ENCODE results near the gene IKZF2.

The IKZF2 gene

GRCh38 chr2:213057977-213058376 is 93.4 kb downstream of the IKZF2 start:
- DNase-seq (ENCODE audit: low read depth): no peak
- no peak overlapping the region for H3K4me3 ChIP-seq (ENCODE audit: low read depth, low read length)
- TF ChIP-seq MYC (IDR thresholded peaks at IDR 0.05; ENCODE audit: low read depth, low read length) (no peak), POLR2A (IDR thresholded peaks at IDR 0.05; ENCODE audit: extremely low read depth, insufficient read length) (no peak)
- TF ChIP-seq, protein P1, sequence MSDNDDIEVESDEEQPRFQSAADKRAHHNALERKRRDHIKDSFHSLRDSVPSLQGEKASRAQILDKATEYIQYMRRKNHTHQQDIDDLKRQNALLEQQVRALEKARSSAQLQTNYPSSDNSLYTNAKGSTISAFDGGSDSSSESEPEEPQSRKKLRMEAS (IDR thresholded peaks at IDR 0.05; ENCODE audit: low read depth, low read length): no peak
- TF ChIP-seq, protein P2, sequence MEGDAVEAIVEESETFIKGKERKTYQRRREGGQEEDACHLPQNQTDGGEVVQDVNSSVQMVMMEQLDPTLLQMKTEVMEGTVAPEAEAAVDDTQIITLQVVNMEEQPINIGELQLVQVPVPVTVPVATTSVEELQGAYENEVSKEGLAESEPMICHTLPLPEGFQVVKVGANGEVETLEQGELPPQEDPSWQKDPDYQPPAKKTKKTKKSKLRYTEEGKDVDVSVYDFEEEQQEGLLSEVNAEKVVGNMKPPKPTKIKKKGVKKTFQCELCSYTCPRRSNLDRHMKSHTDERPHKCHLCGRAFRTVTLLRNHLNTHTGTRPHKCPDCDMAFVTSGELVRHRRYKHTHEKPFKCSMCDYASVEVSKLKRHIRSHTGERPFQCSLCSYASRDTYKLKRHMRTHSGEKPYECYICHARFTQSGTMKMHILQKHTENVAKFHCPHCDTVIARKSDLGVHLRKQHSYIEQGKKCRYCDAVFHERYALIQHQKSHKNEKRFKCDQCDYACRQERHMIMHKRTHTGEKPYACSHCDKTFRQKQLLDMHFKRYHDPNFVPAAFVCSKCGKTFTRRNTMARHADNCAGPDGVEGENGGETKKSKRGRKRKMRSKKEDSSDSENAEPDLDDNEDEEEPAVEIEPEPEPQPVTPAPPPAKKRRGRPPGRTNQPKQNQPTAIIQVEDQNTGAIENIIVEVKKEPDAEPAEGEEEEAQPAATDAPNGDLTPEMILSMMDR (IDR thresholded peaks at IDR 0.05; ENCODE audit: low read depth, low read length): no peak

DNA sequence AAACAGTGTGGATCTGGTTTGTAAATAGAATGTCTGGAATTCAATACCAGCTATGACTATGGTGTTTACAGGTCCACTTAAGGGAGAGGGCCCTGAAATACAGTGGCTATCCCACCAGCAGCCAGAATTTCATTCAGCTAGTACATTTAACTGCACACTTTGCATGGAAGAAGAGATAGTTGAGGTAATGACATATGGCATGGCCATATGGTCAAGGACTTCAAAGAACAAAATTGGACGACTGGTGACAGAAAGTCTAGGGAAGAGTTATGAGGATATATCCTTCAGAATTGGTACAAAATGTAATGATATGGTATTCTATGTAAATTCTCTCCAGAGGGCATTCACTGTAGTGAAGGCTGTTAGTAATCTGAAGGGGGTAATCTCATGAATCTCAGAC is 105.0 kb downstream of the IKZF2 start:
- no peak overlapping the region for H3K4me3 ChIP-seq (ENCODE audit: low read depth, low read length)
- no peak for DNase-seq (ENCODE audit: low read depth)
- TF ChIP-seq MYC (IDR thresholded peaks at IDR 0.05; ENCODE audit: low read depth, low read length): no peak
- TF ChIP-seq, protein P1 (IDR thresholded peaks at IDR 0.05; ENCODE audit: low read depth, low read length): no peak

GRCh38 chr2:213043566-213043965 is 107.8 kb downstream of the IKZF2 start:
- TF ChIP-seq, protein P1 (IDR thresholded peaks at IDR 0.05; ENCODE audit: low read depth, low read length): no peak
- no peak for TF ChIP-seq POLR2A (IDR thresholded peaks at IDR 0.05; ENCODE audit: extremely low read depth, insufficient read length)
- TF ChIP-seq, protein P2 (IDR thresholded peaks at IDR 0.05; ENCODE audit: low read depth, low read length): no peak
- TF ChIP-seq MYC (IDR thresholded peaks at IDR 0.05; ENCODE audit: low read depth, low read length): no peak
- no peak for DNase-seq (ENCODE audit: low read depth)
- H3K4me3 ChIP-seq (ENCODE audit: low read depth, low read length): no peak overlapping the region

GRCh38 chr2:213042262-213042661 is 109.2 kb downstream of the IKZF2 start:
- DNase-seq (ENCODE audit: low read depth): no peak
- TF ChIP-seq, protein P1 (IDR thresholded peaks at IDR 0.05; ENCODE audit: low read depth, low read length): no peak
- TF ChIP-seq, protein P2 (IDR thresholded peaks at IDR 0.05; ENCODE audit: low read depth, low read length): no peak
- no peak for TF ChIP-seq POLR2A (IDR thresholded peaks at IDR 0.05; ENCODE audit: extremely low read depth, insufficient read length)
- no peak for TF ChIP-seq MYC (IDR thresholded peaks at IDR 0.05; ENCODE audit: low read depth, low read length)
- no peak overlapping the region for H3K4me3 ChIP-seq (ENCODE audit: low read depth, low read length)

DNA sequence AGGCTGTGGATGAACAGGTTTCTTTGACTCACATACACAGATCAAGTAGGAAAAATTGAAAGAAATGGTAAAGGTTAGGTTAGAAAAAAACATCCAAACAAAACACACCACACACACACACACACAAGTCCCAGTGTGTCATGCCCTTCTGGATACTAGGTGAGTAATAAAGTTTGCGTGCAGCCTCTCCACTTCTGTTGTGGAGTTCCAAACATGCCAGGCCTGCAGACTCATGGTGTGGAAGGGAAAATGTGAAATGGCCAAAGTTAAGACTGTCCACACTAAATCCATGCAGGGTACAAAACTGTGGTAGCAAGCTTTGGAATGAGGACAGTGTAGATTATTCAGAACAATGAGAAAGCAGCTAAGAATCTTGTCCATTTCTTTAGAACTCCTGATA is 114.6 kb downstream of the IKZF2 start:
- H3K4me3 ChIP-seq (ENCODE audit: low read depth, low read length): no peak overlapping the region
- no peak for DNase-seq (ENCODE audit: low read depth)
- TF ChIP-seq POLR2A (IDR thresholded peaks at IDR 0.05; ENCODE audit: extremely low read depth, insufficient read length): no peak
- TF ChIP-seq, protein P2 (IDR thresholded peaks at IDR 0.05; ENCODE audit: low read depth, low read length): no peak
- TF ChIP-seq MYC (IDR thresholded peaks at IDR 0.05; ENCODE audit: low read depth, low read length): no peak
- TF ChIP-seq, protein P1 (IDR thresholded peaks at IDR 0.05; ENCODE audit: low read depth, low read length): no peak

- no peak overlapping the region for H3K4me3 ChIP-seq (ENCODE audit: low read depth, low read length)
- DNase-seq (ENCODE audit: low read depth): no peak
- TF ChIP-seq MYC (IDR thresholded peaks at IDR 0.05; ENCODE audit: low read depth, low read length) (no peak), POLR2A (IDR thresholded peaks at IDR 0.05; ENCODE audit: extremely low read depth, insufficient read length) (no peak)
- TF ChIP-seq, protein P1 (IDR thresholded peaks at IDR 0.05; ENCODE audit: low read depth, low read length): no peak
- TF ChIP-seq, protein P2 (IDR thresholded peaks at IDR 0.05; ENCODE audit: low read depth, low read length): no peak
Observed at GRCh38 chr2:213034585-213034984, 116.8 kb downstream of the IKZF2 start.
